Small intestine (tissue), 7 donors: Measurements from ENCODE around the gene SERTAD2. TPM values are rescaled to one million over a fixed set of nuclear protein-coding genes. Genes with fewer than 3 reads are reported as not detected.

Source experiments
- DNase-seq, 2 donors: peaks; one replicate each; pipeline versions ENCODE4 v3.0.0 to v3.0.0-alpha.2; 2013
- FAIRE-seq: peaks from 2 replicates; lab custom pipeline; 2012; peaks lifted over from hg19 to GRCh38; lab: Jason Lieb, UNC
- H3K27ac ChIP-seq, 3 donors: one replicate each; pipeline ENCODE4 v1.5.1; 2013; ENCODE audit warnings: low read length in 2 of 3, mild to moderate bottlenecking in 2 of 3, control low read depth in 1 of 3, inconsistent platforms in 1 of 3, low read depth in 1 of 3, moderate library complexity in 1 of 3
- H3K27me3 ChIP-seq, 3 donors: one replicate each; pipeline ENCODE4 v1.6.1; 2013; ENCODE audit warnings: low read length in 3 of 3, inconsistent platforms in 1 of 3; ENCODE audit not compliant: control insufficient read depth in 3 of 3, insufficient read depth in 3 of 3
- H3K36me3 ChIP-seq, 3 donors: one replicate each; pipeline ENCODE4 v1.6.1; 2013; ENCODE audit warnings: low read length in 3 of 3, inconsistent platforms in 1 of 3, low read depth in 1 of 3, mild to moderate bottlenecking in 1 of 3, moderate library complexity in 1 of 3; ENCODE audit not compliant: control insufficient read depth in 3 of 3, insufficient read depth in 2 of 3
- H3K4me1 ChIP-seq, 3 donors: one replicate each; pipeline ENCODE4 v1.6.1; 2013; ENCODE audit warnings: low read length in 2 of 3, inconsistent platforms in 1 of 3, low read depth in 1 of 3, mild to moderate bottlenecking in 1 of 3, moderate library complexity in 1 of 3; ENCODE audit not compliant: control insufficient read depth in 3 of 3, insufficient read depth in 2 of 3
- H3K4me3 ChIP-seq, 3 donors: one replicate each; pipeline ENCODE4 v1.5.1; 2013; ENCODE audit warnings: low read length in 3 of 3, control low read depth in 1 of 3, inconsistent platforms in 1 of 3, low read depth in 1 of 3, mild to moderate bottlenecking in 1 of 3, moderate library complexity in 1 of 3
- H3K9me3 ChIP-seq, 2 donors: one replicate each; pipeline ENCODE4 v1.6.1; 2013; ENCODE audit warnings: low read depth in 1 of 2, low read length in 1 of 2; ENCODE audit not compliant: control insufficient read depth in 2 of 2, insufficient read depth in 1 of 2
- WGBS, 3 donors: extraction: QIAGEN DNeasy Blood & Tissue Kit; methylation state at CpG; one replicate each; pipeline ENCODE4 v1.1.7; 2013; 5-methylcytosine and 5-hydroxymethylcytosine counted together
- polyA plus RNA-seq, 4 donors: library from polyadenylated mRNA; stranded (reverse) in 3 of 4; unstranded in 1 of 4; fragments of 200-250 nt in 3 of 4; fragments of 120-200 nt in 1 of 4; gene quantifications; one replicate each; pipeline versions ENCODE4 v1.2.1 to v1.2.3, GENCODE V29; 2013
- donor health status: healthy with polysubstance abuse.
- donor health status: control.
- donor health status: control.
- donor health status: Bipolar disorder and iron deficiency.
- donor health status: healthy.

The SERTAD2 gene
- polyA plus RNA-seq, 4 donors = 2.7 to 22.0 (median 5.8) TPM

GRCh38 chr2:64655873-64656272 is 2.2 kb upstream of the SERTAD2 start:
- DNase-seq (no peak), FAIRE-seq (no peak)
- no peak overlapping the region for H3K27ac ChIP-seq
- H3K4me1 ChIP-seq = peaks cover 0 to 18% (median 0%) of the 10 kb centered on the region in 3 donors
- H3K27me3 ChIP-seq = no peaks in the 10 kb centered on the region
- 68 to 72% (median 71%) methylated on average over 3 of the region's 3 CpGs for WGBS, 3 donors
- H3K4me3 ChIP-seq = no peak overlapping the region
- no peaks in the 10 kb centered on the region for H3K36me3 ChIP-seq
- no peaks in the 10 kb centered on the region for H3K9me3 ChIP-seq

- DNase-seq (no peak), FAIRE-seq (no peak)
- H3K4me3 ChIP-seq = peak overlapping the region in 2 of 3 donors; percentile 61 to 97
- H3K9me3 ChIP-seq = no peaks in the 10 kb centered on the region
- no peaks in the 10 kb centered on the region for H3K36me3 ChIP-seq
- 24 to 45% (median 29%) methylated on average over 7 of the region's 7 CpGs for WGBS, 3 donors
- H3K27ac ChIP-seq = peak overlapping the region in 1 of 3 donors; percentile 94
- H3K4me1 ChIP-seq = peaks cover 2 to 24% (median 3%) of the 10 kb centered on the region in 3 donors
- no peaks in the 10 kb centered on the region for H3K27me3 ChIP-seq
Measured at GRCh38 chr2:64655018-64655664, 1.4 kb upstream of the SERTAD2 start.

- Histone ChIP-seq H3K4me1 (peaks cover 5 to 32% (median 8%) of the 10 kb centered on the region in 3 donors), H3K4me3 (peak overlapping the region; percentile 61 to 97 (median 89)), H3K27ac (peak overlapping the region; percentile 94 to 99 (median 94)), H3K36me3 (no peaks in the 10 kb centered on the region), H3K27me3 (no peaks in the 10 kb centered on the region), H3K9me3 (no peaks in the 10 kb centered on the region)
- FAIRE-seq = no peak
- peak; percentile 69 to 92 for DNase-seq
- WGBS, 3 donors = 0 to 1% (median 1%) methylated on average over 59 to 70 of the region's 70 CpGs
Measured at GRCh38 chr2:64654063-64654811, 524 bp upstream of the SERTAD2 start.

GRCh38 chr2:64652231-64653108 is 1.2 kb downstream of the SERTAD2 start:
- Histone ChIP-seq H3K9me3 (no peaks in the 10 kb centered on the region), H3K36me3 (no peaks in the 10 kb centered on the region), H3K27ac (peak overlapping the region; percentile 99 to 100 (median 100)), H3K4me3 (peak overlapping the region; percentile 89 to 97 (median 91)), H3K4me1 (peaks cover 6 to 46% (median 8%) of the 10 kb centered on the region in 3 donors), H3K27me3 (no peaks in the 10 kb centered on the region)
- FAIRE-seq (no peak), DNase-seq (peak; percentile 74 to 83)
- 1 to 3% (median 1%) methylated on average over 19 of the region's 19 CpGs for WGBS, 3 donors

GRCh38 chr2:64651590-64651989 is 2.1 kb downstream of the SERTAD2 start:
- H3K27me3 ChIP-seq = no peaks in the 10 kb centered on the region
- H3K4me3 ChIP-seq = peak overlapping the region in 1 of 3 donors; percentile 3
- DNase-seq (peak in 1 of 2 donors; percentile 16), FAIRE-seq (no peak)
- no peaks in the 10 kb centered on the region for H3K36me3 ChIP-seq
- WGBS, 3 donors = 16 to 37% (median 35%) methylated on average over 4 of the region's 4 CpGs
- peak overlapping the region in 1 of 3 donors; percentile 99 for H3K27ac ChIP-seq
- H3K9me3 ChIP-seq = no peaks in the 10 kb centered on the region
- peaks cover 6 to 49% (median 8%) of the 10 kb centered on the region in 3 donors for H3K4me1 ChIP-seq

GRCh38 chr2:64650722-64651338 is 2.9 kb downstream of the SERTAD2 start:
- peaks cover 6 to 54% (median 8%) of the 10 kb centered on the region in 3 donors for H3K4me1 ChIP-seq
- FAIRE-seq (no peak), DNase-seq (peak; percentile 86 to 90)
- H3K9me3 ChIP-seq = no peaks in the 10 kb centered on the region
- no peaks in the 10 kb centered on the region for H3K27me3 ChIP-seq
- H3K4me3 ChIP-seq = no peak overlapping the region
- no peaks in the 10 kb centered on the region for H3K36me3 ChIP-seq
- peak overlapping the region in 1 of 3 donors; percentile 99 for H3K27ac ChIP-seq
- 15 to 71% (median 41%) methylated on average over 5 of the region's 5 CpGs for WGBS, 3 donors

GRCh38 chr2:64650296-64650695 is 3.4 kb downstream of the SERTAD2 start:
- no peak overlapping the region for H3K4me3 ChIP-seq
- H3K27me3 ChIP-seq = no peaks in the 10 kb centered on the region
- 58 to 73% (median 61%) methylated on average over 5 of the region's 5 CpGs for WGBS, 3 donors
- FAIRE-seq = no peak
- H3K27ac ChIP-seq = peak overlapping the region in 2 of 3 donors; percentile 14 to 99
- DNase-seq = no peak
- no peaks in the 10 kb centered on the region for H3K36me3 ChIP-seq
- H3K4me1 ChIP-seq = peaks cover 6 to 54% (median 8%) of the 10 kb centered on the region in 3 donors
- no peaks in the 10 kb centered on the region for H3K9me3 ChIP-seq
